ENCODE results near the gene SRGAP2B. TPM values are rescaled to one million over a fixed set of nuclear protein-coding genes. Genes with fewer than 3 reads are reported as not detected.
"Not testable (repeated sequence)": the region's sequence is repeated elsewhere in the genome, so short reads cannot be mapped to it uniquely, and the experiment has no call there.

The SRGAP2B gene
- polyA plus RNA-seq, 3 donors, result 5.8 to 25.5 (median 7.0) TPM

DNA sequence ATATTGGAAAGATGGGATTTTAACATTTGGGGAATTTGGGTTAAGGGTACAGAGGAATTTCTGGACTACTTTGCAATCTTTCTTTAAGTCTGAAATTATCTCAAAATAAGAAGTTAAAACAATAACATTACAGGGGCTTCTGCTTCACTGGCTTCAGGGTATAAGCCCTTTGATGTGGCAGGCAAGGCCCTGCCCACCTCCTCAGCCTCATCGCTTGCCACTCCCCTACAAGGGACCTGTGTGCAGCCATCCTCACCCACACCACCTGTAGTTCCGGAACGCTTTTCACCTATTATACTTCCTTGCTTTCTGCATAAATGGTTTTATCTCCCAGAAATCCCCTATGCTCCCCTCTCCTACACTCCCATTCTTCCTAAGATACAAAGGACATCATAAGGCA lies 159.8 kb downstream of the SRGAP2B start:
- H2AFZ ChIP-seq (ENCODE audit: insufficient read depth, low read depth, low read length, poor library complexity, severe bottlenecking); intact Hi-C loops (cut with micrococcal nuclease); H3K9me3 ChIP-seq (replicated peaks in 1 of 2; ENCODE audit: control insufficient read depth in 1 of 2, insufficient read depth in 1 of 2, low read length in 2 of 2); H3K4me3 ChIP-seq (replicated peaks in 1 of 3; ENCODE audit: low read depth in 2 of 3, low read length in 3 of 3); H3K27ac Mint-ChIP-seq; H3K79me2 ChIP-seq (ENCODE audit: insufficient read depth, low read length); H4K20me1 ChIP-seq (ENCODE audit: insufficient read depth, low read length); H3K27me3 ChIP-seq (ENCODE audit: control insufficient read depth in 2 of 2, insufficient read depth in 2 of 2, low read length in 2 of 2); H3K36me3 ChIP-seq (replicated peaks in 1 of 2; ENCODE audit: control insufficient read depth in 1 of 2, insufficient read depth in 2 of 2, low read length in 2 of 2); DNase-seq; H3K27me3 Mint-ChIP-seq (ENCODE audit: low read depth in 3 of 3); H3K9ac ChIP-seq (ENCODE audit: insufficient read depth, low read length, poor library complexity, severe bottlenecking); H3K4me1 Mint-ChIP-seq; H3K27ac ChIP-seq (ENCODE audit: low read depth in 1 of 2, low read length in 2 of 2); H3K9me3 Mint-ChIP-seq; H3K4me2 ChIP-seq (replicated peaks; ENCODE audit: extremely low read depth, low read length, poor library complexity, severe bottlenecking); H3K4me1 ChIP-seq (ENCODE audit: control insufficient read depth in 1 of 2, insufficient read depth in 2 of 2, low read length in 2 of 2); H3K36me3 Mint-ChIP-seq; H3K4me3 Mint-ChIP-seq: not testable (repeated sequence)
- no CpG with 5 or more reads among the region's 3 CpGs for WGBS (ENCODE audit: insufficient coverage)

DNA sequence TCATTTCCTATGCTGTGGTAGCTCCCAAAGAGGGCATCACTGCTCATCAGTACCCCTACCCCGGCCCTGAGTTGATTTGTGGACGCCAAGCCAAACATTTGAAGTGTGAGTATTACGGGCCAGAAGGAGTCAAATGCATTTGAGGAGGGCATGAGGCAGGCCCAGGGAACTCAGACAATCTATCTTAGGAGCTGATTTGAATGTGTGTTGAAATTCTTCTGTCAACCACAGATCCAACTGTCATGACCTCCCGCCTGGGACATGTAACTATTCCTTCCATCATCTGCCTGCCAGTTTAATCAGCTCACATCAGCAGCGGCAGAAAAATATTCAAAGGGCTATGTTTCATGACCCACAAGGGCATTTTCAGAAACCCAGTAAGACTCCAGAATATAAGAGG lies 162.1 kb downstream of the SRGAP2B start:
- H3K27ac ChIP-seq (ENCODE audit: low read depth in 1 of 2, low read length in 2 of 2); H3K27ac Mint-ChIP-seq; H3K4me3 Mint-ChIP-seq; H3K9ac ChIP-seq (ENCODE audit: insufficient read depth, low read length, poor library complexity, severe bottlenecking); H4K20me1 ChIP-seq (ENCODE audit: insufficient read depth, low read length); H3K9me3 Mint-ChIP-seq; H3K79me2 ChIP-seq (ENCODE audit: insufficient read depth, low read length); H3K4me3 ChIP-seq (replicated peaks in 1 of 3; ENCODE audit: low read depth in 2 of 3, low read length in 3 of 3); DNase-seq; H2AFZ ChIP-seq (ENCODE audit: insufficient read depth, low read depth, low read length, poor library complexity, severe bottlenecking); H3K9me3 ChIP-seq (replicated peaks in 1 of 2; ENCODE audit: control insufficient read depth in 1 of 2, insufficient read depth in 1 of 2, low read length in 2 of 2); H3K27me3 Mint-ChIP-seq (ENCODE audit: low read depth in 3 of 3); H3K4me2 ChIP-seq (replicated peaks; ENCODE audit: extremely low read depth, low read length, poor library complexity, severe bottlenecking); H3K4me1 ChIP-seq (ENCODE audit: control insufficient read depth in 1 of 2, insufficient read depth in 2 of 2, low read length in 2 of 2); H3K4me1 Mint-ChIP-seq; H3K36me3 ChIP-seq (replicated peaks in 1 of 2; ENCODE audit: control insufficient read depth in 1 of 2, insufficient read depth in 2 of 2, low read length in 2 of 2); H3K27me3 ChIP-seq (ENCODE audit: control insufficient read depth in 2 of 2, insufficient read depth in 2 of 2, low read length in 2 of 2); H3K36me3 Mint-ChIP-seq; intact Hi-C loops (cut with micrococcal nuclease): not testable (repeated sequence)
- no CpG with 5 or more reads among the region's 5 CpGs for WGBS (ENCODE audit: insufficient coverage)

DNA sequence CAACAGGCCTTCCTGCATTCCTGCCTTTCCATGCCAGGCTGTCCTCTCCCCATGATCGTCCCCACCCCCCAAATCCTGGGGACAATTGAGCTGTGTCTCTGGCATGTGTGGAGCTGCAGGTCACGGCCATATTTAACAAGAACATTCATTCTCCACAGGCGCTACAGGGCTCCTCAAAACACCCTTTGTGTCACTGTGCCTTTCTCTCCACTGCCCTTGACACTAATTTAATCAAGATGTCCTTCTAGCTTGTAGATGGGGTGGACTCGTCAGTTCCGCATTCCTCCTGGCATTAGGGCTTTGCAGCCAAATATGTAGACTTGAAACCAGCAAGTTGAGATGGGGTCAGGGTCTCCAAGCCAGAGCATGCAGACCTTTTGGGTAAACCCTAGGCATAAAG lies 163.0 kb downstream of the SRGAP2B start:
- H3K27me3 ChIP-seq (ENCODE audit: control insufficient read depth in 2 of 2, insufficient read depth in 2 of 2, low read length in 2 of 2); H3K4me1 Mint-ChIP-seq; H3K4me3 Mint-ChIP-seq; H3K36me3 ChIP-seq (replicated peaks in 1 of 2; ENCODE audit: control insufficient read depth in 1 of 2, insufficient read depth in 2 of 2, low read length in 2 of 2); H3K4me3 ChIP-seq (replicated peaks in 1 of 3; ENCODE audit: low read depth in 2 of 3, low read length in 3 of 3); H2AFZ ChIP-seq (ENCODE audit: insufficient read depth, low read depth, low read length, poor library complexity, severe bottlenecking); H3K9me3 ChIP-seq (replicated peaks in 1 of 2; ENCODE audit: control insufficient read depth in 1 of 2, insufficient read depth in 1 of 2, low read length in 2 of 2); H3K79me2 ChIP-seq (ENCODE audit: insufficient read depth, low read length); intact Hi-C loops (cut with micrococcal nuclease); H3K36me3 Mint-ChIP-seq; H3K27me3 Mint-ChIP-seq (ENCODE audit: low read depth in 3 of 3); H3K9ac ChIP-seq (ENCODE audit: insufficient read depth, low read length, poor library complexity, severe bottlenecking); H3K27ac ChIP-seq (ENCODE audit: low read depth in 1 of 2, low read length in 2 of 2); H3K9me3 Mint-ChIP-seq; H3K4me2 ChIP-seq (replicated peaks; ENCODE audit: extremely low read depth, low read length, poor library complexity, severe bottlenecking); H3K27ac Mint-ChIP-seq; H3K4me1 ChIP-seq (ENCODE audit: control insufficient read depth in 1 of 2, insufficient read depth in 2 of 2, low read length in 2 of 2); H4K20me1 ChIP-seq (ENCODE audit: insufficient read depth, low read length): not testable (repeated sequence)
- WGBS (ENCODE audit: insufficient coverage), result no CpG with 5 or more reads among the region's 5 CpGs
- DNase-seq, result peak in 1 of 3 donors; percentile 0

GRCh38 chr1:144931553-144931952 lies 163.6 kb downstream of the SRGAP2B start:
- H3K27ac Mint-ChIP-seq; H3K27me3 ChIP-seq (ENCODE audit: control insufficient read depth in 2 of 2, insufficient read depth in 2 of 2, low read length in 2 of 2); H3K36me3 ChIP-seq (replicated peaks in 1 of 2; ENCODE audit: control insufficient read depth in 1 of 2, insufficient read depth in 2 of 2, low read length in 2 of 2); H3K4me3 Mint-ChIP-seq; H3K9me3 Mint-ChIP-seq; intact Hi-C loops (cut with micrococcal nuclease); H3K9me3 ChIP-seq (replicated peaks in 1 of 2; ENCODE audit: control insufficient read depth in 1 of 2, insufficient read depth in 1 of 2, low read length in 2 of 2); H3K4me3 ChIP-seq (replicated peaks in 1 of 3; ENCODE audit: low read depth in 2 of 3, low read length in 3 of 3); H3K27me3 Mint-ChIP-seq (ENCODE audit: low read depth in 3 of 3); DNase-seq; H4K20me1 ChIP-seq (ENCODE audit: insufficient read depth, low read length); H3K4me1 Mint-ChIP-seq; H3K9ac ChIP-seq (ENCODE audit: insufficient read depth, low read length, poor library complexity, severe bottlenecking); H3K4me2 ChIP-seq (replicated peaks; ENCODE audit: extremely low read depth, low read length, poor library complexity, severe bottlenecking); H3K4me1 ChIP-seq (ENCODE audit: control insufficient read depth in 1 of 2, insufficient read depth in 2 of 2, low read length in 2 of 2); H3K27ac ChIP-seq (ENCODE audit: low read depth in 1 of 2, low read length in 2 of 2); H3K79me2 ChIP-seq (ENCODE audit: insufficient read depth, low read length); H2AFZ ChIP-seq (ENCODE audit: insufficient read depth, low read depth, low read length, poor library complexity, severe bottlenecking); H3K36me3 Mint-ChIP-seq: not testable (repeated sequence)
- WGBS (ENCODE audit: insufficient coverage), result no CpG with 5 or more reads among the region's 1 CpG

Measured in CD14-positive monocyte (primary cell).